T-helper 22 cell (primary cell): ENCODE results near the gene OOSP3.
"Not testable (repeated sequence)": the region's sequence is repeated elsewhere in the genome, so short reads cannot be mapped to it uniquely, and the experiment has no call there.

ENCODE experiments used
- DNase-seq: peaks from one replicate; pipeline ENCODE4 v3.0.0-alpha.2; 2020; ENCODE audit warnings: low read depth

OOSP3 gene

DNA sequence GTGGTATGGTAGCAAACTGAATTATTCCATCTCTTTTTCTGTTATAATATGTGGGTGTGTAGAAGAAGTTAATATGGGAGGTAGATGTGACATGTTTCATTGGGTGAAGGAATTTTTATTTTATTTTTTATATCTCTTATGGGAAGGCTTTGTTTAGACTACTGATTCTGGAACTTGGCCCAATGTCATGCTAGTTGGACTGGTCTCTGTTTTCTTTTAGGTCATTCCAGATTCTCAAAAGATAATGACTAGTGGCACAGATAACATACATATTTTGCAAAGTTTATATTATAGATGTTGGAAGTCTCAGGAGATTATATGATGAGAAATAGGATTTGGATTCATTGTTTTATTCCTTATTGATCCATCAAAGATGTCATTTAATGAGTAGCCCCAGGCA lies 1.3 kb upstream of the OOSP3 start:
- DNase-seq: no peak

GRCh38 chr11:59877784-59878183 lies 798 bp upstream of the OOSP3 start:
- no peak for DNase-seq

- DNase-seq: no peak
These were observed 985 bp downstream of the OOSP3 start for GRCh38 chr11:59879567-59879966.

GRCh38 chr11:59883597-59883996 lies 5.0 kb downstream of the OOSP3 start:
- no peak for DNase-seq

- DNase-seq: not testable (repeated sequence)
These were observed 8.6 kb downstream of the OOSP3 start for GRCh38 chr11:59887156-59887555.

GRCh38 chr11:59891781-59892181 lies 13.2 kb downstream of the OOSP3 start:
- DNase-seq: no peak

- DNase-seq: no peak
These were observed 16.0 kb downstream of the OOSP3 start for GRCh38 chr11:59894616-59895015.

DNA sequence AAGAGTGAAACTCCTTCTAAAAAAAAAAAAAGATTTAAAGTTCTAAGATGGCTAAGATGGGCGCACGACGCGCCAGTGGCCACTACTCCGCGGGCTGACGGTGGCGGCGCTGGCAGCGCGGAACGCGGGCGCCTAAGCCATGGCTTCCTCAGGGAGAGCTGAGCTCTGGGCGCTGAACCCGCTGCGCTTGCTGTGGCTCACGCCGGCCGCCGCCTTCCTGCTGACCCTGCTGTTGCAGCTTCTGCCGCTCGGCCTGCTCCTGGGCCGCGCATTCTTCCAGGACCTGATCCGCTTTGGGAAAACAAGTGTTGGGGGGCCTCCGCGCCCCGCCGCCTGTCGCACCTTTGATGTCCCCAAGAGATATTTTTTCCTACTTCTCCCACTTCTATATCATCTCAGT lies 19.5 kb downstream of the OOSP3 start:
- DNase-seq: no peak

DNA sequence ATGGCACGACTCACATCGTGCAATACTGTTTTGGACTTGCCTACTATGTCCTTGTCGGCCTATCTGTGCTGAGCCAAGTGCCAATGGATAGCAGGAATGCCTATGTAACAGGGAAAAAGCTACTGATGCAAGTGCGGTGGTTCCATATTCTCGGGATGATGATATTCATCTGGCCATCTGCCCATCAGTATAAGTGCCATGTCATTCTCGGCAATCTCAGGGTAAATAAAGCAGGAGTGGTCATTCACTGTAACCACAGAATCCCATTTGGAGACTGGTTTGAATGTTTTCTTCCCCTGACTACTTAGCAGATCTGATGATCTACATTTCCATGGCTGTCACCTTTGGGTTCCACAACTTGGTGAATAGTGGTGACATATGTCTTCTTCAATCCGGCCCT lies 20.1 kb downstream of the OOSP3 start:
- DNase-seq: no peak

DNA sequence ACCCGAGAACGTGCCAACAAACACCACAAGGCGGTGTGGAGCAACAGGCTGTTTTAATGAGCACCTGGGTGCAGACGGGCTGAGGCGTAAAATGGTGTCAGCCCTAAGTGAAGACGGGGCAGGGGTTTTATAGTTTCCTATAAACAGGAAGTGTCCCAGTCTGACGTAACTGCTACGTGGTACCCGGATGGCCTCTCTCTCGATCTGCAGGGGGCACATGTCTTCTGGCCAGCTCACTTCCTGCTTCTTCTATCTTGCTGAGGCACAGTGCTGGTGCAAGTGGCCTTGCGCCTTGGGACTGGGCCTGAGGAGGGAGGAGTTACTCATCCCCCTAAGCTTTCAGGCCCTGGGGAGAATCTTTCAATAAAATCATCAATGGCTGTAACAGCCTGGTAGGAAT lies 20.9 kb downstream of the OOSP3 start:
- DNase-seq: no peak

- no peak for DNase-seq
These were observed 22.0 kb downstream of the OOSP3 start for GRCh38 chr11:59900366-59901126.

GRCh38 chr11:59901306-59901705 lies 22.7 kb downstream of the OOSP3 start:
- DNase-seq: no peak

GRCh38 chr11:59903569-59903968 lies 25.0 kb downstream of the OOSP3 start:
- DNase-seq: not testable (repeated sequence)

DNA sequence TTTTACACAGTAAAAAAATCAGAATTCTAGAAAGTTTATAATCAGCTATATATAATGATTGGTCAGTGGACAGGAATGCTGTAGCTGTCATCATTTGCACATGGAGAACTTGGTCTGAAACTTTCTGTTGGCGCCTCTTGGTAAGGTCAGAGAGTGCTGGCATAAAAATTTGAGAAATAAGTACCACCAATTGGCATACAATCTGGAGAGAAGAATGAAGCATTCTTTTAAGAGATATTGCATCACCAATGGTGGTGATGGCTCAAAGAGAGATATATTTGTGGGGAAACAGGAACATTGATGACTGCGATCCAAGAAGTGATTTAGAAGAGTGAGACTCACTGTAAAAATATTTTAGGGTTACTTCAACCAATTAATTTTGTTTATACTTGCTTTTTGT lies 39.9 kb downstream of the OOSP3 start:
- no peak for DNase-seq

DNA sequence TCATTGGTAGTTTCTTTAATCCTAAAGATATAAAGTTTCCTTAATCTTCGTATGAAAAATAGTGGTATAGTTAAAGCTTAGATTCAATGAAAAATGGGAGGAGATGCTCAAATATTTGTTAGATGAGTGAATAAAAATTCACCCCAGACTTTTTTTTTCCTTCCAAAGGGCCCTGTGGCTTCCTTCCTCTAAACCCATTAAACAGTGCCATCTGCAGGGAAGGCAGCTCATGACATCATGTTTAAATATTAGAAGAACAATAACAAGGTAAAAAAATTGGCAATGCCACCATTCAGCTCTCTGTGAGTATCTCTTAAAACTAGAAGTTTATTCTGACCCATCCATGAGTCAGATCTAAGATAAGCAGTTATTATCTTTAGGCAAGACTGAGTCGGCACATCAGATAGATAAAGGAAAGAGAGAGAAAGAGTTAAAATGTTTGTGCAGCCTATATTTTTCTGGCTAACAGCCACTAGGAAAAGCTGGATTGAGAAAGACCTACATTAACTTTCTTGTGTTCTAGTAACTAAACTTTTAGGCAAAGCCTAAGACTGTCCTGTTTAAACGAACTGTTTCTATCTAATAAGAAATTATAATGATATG lies 40.5 kb downstream of the OOSP3 start:
- DNase-seq: no peak

- no peak for DNase-seq
These were observed 45.2 kb downstream of the OOSP3 start for GRCh38 chr11:59923813-59924212.

GRCh38 chr11:59931688-59932087 lies 53.1 kb downstream of the OOSP3 start:
- DNase-seq: no peak

DNA sequence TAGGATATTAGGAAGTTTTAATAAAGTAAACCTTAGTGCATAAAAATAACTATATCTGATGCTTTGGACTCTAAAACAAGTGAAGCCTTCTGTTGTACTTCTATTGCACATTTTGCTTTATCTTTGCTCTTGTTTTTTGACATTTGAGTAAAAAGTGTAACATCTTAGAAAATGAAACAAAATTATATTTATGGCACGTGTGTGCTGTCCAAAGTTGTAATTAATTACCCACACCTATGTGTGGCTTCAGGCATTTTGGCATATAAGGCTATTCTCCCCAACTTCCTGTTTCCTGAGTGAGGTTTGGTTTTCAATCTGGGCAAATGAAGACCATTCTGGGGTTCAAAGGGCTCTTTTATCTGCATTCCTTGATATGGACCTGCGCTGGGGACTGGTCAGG lies 59.5 kb downstream of the OOSP3 start, which contains the start of gene OOSP1:
Gene OOSP1 (plus strand): TSS at position 301 of the 400 bp plus-strand sequence. CDS start 23 bp downstream, at position 324.
- DNase-seq: no peak

- no peak for DNase-seq
These were observed 60.1 kb downstream of the OOSP3 start for GRCh38 chr11:59938718-59939117.

DNA sequence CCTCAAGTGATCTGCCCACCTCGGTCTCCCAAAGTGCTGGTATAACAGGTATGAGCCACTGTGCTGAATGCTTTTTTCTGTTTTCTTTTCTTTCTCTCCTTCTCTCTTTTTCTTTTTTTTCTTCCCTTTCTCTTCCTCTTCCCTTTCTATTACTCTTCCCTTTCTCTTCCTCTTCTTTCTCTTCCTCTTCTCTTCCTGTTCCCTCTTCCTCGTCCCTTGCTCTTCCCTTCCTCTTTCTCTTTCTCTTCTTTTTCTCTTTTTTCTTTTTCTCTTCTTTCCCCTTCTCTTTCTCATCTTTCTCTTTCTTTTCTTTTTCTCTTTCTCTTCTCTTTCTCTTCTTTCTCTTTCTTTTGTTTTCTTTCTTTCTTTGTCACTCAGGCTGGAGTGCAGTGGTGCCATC lies 60.9 kb downstream of the OOSP3 start:
- no peak for DNase-seq

DNA sequence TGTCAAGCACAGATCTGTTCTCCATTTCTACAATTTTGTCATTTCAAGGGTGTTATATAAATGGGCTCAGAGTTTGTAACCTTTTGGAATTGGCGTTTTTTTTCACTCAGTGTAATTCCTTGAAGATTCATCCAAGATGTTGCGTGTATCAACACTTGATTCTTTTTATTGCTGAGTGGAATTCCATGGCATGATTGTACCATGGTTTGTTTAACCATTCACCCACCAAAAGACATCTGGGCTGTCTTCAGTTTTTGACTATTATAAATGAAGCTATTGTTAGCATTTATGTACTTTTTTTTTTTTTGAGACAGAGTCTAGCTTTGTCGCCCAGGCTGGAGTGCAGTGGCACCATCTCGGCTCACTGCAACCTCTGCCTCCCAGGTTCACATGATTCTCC lies 62.5 kb downstream of the OOSP3 start:
- DNase-seq: no peak

- no peak for DNase-seq
These were observed 65.6 kb downstream of the OOSP3 start for GRCh38 chr11:59943997-59944714.

GRCh38 chr11:59944720-59945119 lies 66.1 kb downstream of the OOSP3 start:
- DNase-seq: no peak
